Measurements from ENCODE around the gene SEC22C.

Gene SEC22C

DNA sequence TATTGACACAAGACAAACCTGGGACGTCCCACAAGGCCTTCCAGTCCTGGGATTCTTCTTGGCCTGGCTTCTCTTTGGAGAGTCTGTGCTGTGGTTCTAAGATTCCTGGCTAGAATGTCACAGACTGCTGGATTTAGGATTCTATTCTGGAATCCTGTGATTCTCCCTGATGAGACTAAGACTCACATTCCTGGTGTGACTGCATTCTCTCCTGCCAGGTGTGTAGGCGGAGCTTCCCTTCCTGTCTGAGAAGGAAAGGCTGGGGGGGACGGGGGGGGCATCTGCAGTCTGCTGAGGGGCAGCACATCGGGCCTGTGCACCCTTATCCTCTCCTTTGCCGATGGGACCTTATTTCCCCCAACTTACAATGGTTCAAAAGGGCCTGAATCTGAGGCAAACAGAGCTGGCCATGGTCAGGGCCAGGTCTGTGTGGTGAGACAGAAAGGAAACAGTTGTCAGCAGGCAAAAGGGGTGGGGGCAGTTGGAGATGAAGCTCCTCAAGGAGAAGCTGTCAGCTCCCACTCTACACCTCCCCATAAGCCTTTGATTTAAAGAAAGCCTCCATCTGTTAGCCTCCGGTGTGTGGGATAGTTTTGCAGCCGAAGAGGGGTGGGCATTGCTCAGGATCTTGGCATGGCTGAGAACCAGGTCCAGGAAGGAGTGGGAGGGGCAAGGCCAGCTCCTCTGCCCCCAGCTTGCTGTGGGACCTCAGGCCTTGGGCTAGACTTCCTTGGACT lies 48.4 kb downstream of the SEC22C start:
- DNase-seq (ENCODE audit: low spot score), result no peak

- no peak for DNase-seq (ENCODE audit: low spot score)
Measured at GRCh38 chr3:42532229-42532628, 49.5 kb downstream of the SEC22C start.

- DNase-seq (ENCODE audit: low spot score), result no peak
Measured at GRCh38 chr3:42531470-42531869, 50.3 kb downstream of the SEC22C start.

- DNase-seq (ENCODE audit: low spot score), result no peak
Measured at GRCh38 chr3:42530073-42530472, 51.7 kb downstream of the SEC22C start.

- DNase-seq (ENCODE audit: low spot score), result no peak
Measured at GRCh38 chr3:42529468-42529867, 52.3 kb downstream of the SEC22C start.

DNA sequence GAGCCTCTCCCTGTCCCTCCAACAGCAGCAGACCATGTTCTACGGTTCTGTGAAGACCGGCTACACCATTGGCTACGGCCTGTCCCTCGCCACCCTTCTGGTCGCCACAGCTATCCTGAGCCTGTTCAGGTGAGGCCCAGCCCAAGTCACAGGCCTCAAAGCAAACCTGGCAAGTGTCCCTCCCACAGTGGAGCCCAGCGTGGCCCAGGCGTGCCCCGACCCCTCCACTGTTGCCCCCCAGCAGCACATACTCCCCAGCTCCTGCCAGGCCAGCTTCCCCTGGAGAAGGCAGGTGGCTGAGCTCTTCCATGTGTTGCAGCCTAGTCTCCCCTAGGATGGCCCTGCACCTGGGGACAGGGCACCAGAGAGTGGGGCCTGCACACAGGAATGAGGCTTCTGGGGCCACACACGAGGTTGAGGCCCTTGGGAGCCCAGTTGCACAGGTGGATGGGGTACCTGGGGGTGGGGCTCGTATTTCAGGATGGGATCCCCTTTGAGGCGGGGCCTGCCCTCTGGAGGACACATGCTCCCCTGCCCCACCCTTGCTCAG lies 54.3 kb downstream of the SEC22C start:
- DNase-seq (ENCODE audit: low spot score), result no peak

- no peak for DNase-seq (ENCODE audit: low spot score)
Measured at GRCh38 chr3:42526616-42527367, 55.0 kb downstream of the SEC22C start.

GRCh38 chr3:42525736-42526345 lies 55.9 kb downstream of the SEC22C start:
- DNase-seq (ENCODE audit: low spot score), result no peak

GRCh38 chr3:42525212-42525611 lies 56.6 kb downstream of the SEC22C start:
- DNase-seq (ENCODE audit: low spot score), result no peak

DNA sequence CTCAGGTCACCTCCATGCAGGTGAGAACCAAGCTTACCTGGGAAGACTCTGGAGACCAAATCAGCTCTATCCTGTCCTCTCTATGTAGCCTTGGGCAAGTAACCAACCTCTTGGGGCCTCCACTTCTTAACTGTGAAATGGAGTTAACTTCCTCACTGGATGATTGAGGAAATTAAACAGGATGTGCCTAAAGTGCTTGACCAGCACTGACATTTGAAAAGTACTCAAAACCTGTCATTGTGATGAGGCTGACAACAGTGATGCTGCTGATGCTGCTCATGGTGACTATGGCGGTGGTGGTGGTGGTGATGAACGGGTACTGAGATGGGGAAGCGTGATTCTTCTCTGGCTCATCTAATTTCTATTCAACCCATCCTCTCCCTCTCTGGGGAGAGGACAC lies 57.0 kb downstream of the SEC22C start:
- no peak for DNase-seq (ENCODE audit: low spot score)

GRCh38 chr3:42520906-42521305 lies 60.9 kb downstream of the SEC22C start:
- no peak for DNase-seq (ENCODE audit: low spot score)

DNA sequence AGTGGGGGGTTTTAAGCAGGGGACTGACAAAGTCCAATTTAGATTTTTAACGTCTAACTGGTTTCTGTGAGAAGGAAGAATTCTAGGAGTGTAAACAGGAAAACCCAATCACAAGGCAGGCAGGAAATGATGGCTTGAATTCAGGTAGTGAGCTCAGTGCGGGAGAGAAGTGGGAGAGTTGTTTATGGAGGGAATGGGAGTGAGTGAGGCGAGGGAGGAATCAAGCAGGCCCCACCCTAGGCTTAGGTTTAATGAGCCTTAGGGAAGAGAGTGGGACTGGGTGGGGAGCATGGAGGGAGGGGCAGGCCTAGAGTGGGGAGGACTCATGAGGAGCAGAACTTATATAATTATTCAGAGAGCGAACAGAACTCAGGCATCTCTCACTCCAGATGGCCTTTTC lies 61.4 kb downstream of the SEC22C start:
- no peak for DNase-seq (ENCODE audit: low spot score)

DNA sequence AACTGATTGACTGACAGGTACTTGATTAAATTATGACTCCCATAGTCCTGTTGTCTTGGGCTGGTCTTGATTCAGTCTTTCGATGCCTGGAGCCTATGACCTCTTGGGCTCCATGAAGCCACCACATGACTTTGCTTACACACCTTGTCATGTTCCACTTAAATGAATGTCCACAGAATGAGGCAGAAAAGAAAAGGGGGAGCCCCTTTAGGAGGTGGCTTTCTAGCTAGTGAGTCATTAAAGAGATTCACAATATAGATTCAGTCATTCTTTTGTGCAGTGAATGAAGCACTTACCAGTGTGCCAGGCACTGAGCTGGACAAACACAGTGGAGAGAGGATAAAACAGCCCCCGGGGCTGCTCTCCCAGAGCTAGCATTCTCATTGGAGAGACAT lies 62.2 kb downstream of the SEC22C start:
- DNase-seq (ENCODE audit: low spot score), result no peak

GRCh38 chr3:42518800-42519567 lies 62.8 kb downstream of the SEC22C start:
- no peak for DNase-seq (ENCODE audit: low spot score)

- DNase-seq (ENCODE audit: low spot score), result no peak
Measured at GRCh38 chr3:42517117-42517516, 64.7 kb downstream of the SEC22C start.

- no peak for DNase-seq (ENCODE audit: low spot score)
Measured at GRCh38 chr3:42516443-42516842, 65.3 kb downstream of the SEC22C start.

DNA sequence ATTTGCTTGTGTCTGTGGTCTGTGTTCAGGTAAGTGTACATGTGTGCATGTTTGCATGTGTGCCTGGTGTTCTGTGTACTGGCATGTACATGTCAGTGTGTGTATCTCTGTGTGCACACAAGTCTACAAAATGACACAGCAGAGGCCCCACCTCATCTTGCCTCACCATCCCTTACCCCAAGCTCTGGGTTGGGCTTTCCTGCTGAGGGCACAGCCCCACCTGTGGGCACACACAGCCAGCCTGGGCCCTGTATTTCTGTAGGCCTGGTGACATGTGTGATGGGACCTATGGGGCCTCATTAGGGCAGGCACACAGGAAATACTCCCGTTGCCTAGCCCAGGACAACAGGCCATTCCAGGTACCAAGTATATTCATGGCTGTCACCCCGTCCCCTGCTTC lies 65.8 kb downstream of the SEC22C start:
- DNase-seq (ENCODE audit: low spot score), result no peak

DNA sequence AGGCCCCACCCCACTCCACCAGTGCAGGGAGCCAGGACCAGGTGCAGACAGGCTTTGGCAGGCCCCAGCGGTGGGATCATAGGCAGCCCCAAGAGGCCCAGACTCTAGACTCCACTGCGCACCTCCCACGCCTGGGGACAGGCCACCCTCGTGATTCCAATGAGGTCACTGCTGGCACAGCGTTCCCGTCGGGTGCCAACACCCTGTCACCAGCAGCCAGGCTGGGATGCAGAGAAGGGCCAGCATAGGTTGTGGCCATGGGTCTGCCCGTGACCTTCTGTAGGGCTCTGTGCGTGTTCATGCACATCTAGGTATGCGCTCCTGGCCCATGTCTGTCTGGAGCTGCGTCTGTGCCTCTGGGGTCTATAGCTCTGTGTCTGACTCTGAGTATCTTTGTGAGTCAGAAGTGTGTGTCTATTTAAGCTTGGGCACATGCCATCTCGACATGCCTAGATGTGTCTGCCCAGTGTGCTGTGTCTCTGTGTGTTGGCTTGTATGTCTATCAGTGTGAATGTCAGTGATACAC lies 66.3 kb downstream of the SEC22C start:
- DNase-seq (ENCODE audit: low spot score), result no peak

DNA sequence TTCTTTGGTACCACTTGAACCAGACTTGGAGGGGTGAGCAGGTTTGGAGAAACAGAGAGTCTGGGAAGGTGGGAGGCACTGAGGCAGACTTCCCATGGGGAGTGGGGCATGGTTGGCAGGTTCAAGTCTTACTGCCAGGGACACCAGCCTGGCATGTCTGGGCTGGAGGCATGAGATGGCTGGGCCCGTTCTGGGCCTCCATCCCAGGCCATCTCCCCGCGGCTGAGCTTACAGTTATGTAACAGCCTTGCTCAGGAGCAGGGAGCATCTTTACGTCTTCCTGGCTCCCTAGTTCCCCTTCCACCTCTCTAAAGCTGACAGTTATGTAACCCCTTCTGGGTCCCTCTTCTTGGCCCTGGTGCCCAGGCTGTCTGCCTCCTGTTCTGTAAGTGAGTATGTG lies 66.9 kb downstream of the SEC22C start:
- DNase-seq (ENCODE audit: low spot score), result no peak

GRCh38 chr3:42513521-42513920 lies 68.2 kb downstream of the SEC22C start:
- DNase-seq (ENCODE audit: low spot score), result no peak

DNA sequence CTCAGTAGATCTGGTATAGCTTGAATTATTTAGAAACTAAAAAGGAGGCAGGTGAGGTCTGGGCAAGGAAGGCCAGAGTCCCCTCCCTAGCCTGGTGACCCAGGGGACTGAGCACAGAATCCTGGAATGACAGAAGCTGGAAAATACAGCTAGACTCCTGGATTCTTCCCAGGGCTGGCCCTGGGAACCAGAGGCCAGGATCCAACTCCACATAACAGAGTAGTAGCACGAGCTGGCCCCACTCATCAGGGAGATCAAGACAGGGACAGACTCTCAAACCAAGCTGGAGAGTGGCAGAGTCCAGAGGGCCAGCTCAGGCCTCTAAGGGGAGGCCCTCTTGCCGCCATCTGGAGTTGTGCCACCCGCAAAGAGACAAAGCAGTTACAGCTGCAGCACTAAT lies 68.6 kb downstream of the SEC22C start:
- DNase-seq (ENCODE audit: low spot score), result no peak

GRCh38 chr3:42511736-42512135 lies 70.0 kb downstream of the SEC22C start:
- no peak for DNase-seq (ENCODE audit: low spot score)

Measured in COLO829 (cell line).